Measurements from ENCODE around the gene ZDHHC1. TPM values are rescaled to one million over a fixed set of nuclear protein-coding genes. Genes with fewer than 3 reads are reported as not detected.

The ZDHHC1 gene
- polyA plus RNA-seq, 1 of the 3 experiments (the other 2 are of a cell fraction) = 15.8 TPM

- no peaks in the 10 kb centered on the region for H3K9me2 ChIP-seq
- no peaks in the 10 kb centered on the region for H4K20me1 ChIP-seq (ENCODE audit: insufficient read depth)
- no peak for DNase-seq
- H3K9me3 ChIP-seq = no peaks in the 10 kb centered on the region
- peaks cover 0 to 12% of the 10 kb centered on the region in 2 experiments; a peak in 1 of 4 replicates for H3K4me1 ChIP-seq (ENCODE audit: control insufficient read depth in 1 of 2, insufficient read depth in 2 of 2, low read depth in 1 of 2, low read length in 1 of 2)
- ChIA-PET CTCF (interaction anchor here (1.1 to 5.9 kb wide), 19 partner anchors 12 to 169 kb away, joined by 3 to 76 read pairs (median 9); partner anchors contain the start of genes ATP6V0D1, TPPP3 and ZDHHC1), POLR2A (no interaction called here)
- no peaks in the 10 kb centered on the region; the same call in 1 of the 2 replicates for H3K27me3 ChIP-seq (ENCODE audit: insufficient read depth)
- H2AFZ ChIP-seq (ENCODE audit: low read depth) = no peak overlapping the region
- no peaks in the 10 kb centered on the region for H3K36me3 ChIP-seq (replicated peaks in 1 of 2; ENCODE audit: control insufficient read depth in 1 of 2, insufficient read depth in 2 of 2, low read length in 1 of 2)
- H3K27ac ChIP-seq (ENCODE audit: low read depth in 2 of 2, low read length in 1 of 2) = no peak overlapping the region
- no peaks in the 10 kb centered on the region for H3F3A ChIP-seq (replicated peaks; ENCODE audit: insufficient read depth)
- TF ChIP-seq RXRA (IDR thresholded peaks at IDR 0.05; ENCODE audit: borderline replicate concordance, low read depth) (no peak), YY1 (IDR thresholded peaks at IDR 0.05; ENCODE audit: low read depth) (no peak), RCOR1 (IDR thresholded peaks at IDR 0.05; ENCODE audit: low read length) (no peak), EP300 (IDR thresholded peaks at IDR 0.05; ENCODE audit: borderline replicate concordance in 1 of 2, low read depth in 1 of 2, low read length in 1 of 2) (no peak), REST (IDR thresholded peaks at IDR 0.05; ENCODE audit: low read depth, low read length) (no peak), ELF1 (IDR thresholded peaks at IDR 0.05) (no peak), NRF1 (IDR thresholded peaks at IDR 0.05; ENCODE audit: low read depth, low read length) (no peak), RAD21 (IDR thresholded peaks at IDR 0.05; ENCODE audit: low read length) (no peak), IRF3 (IDR thresholded peaks at IDR 0.05; ENCODE audit: low read depth, low read length) (no peak), USF2 (IDR thresholded peaks at IDR 0.05; ENCODE audit: borderline replicate concordance, low read depth, low read length) (no peak), TCF12 (IDR thresholded peaks at IDR 0.05) (no peak), ZBTB33 (IDR thresholded peaks at IDR 0.05; ENCODE audit: borderline replicate concordance, low read depth) (no peak), CTCF (IDR thresholded peaks at IDR 0.05) (no peak), FOXJ3 (CRISPR knock-in tag; IDR thresholded peaks at IDR 0.05) (no peak), FOXM1 (IDR thresholded peaks at IDR 0.05; ENCODE audit: low read depth) (no peak), PBX3 (IDR thresholded peaks at IDR 0.05) (no peak), SMC3 (IDR thresholded peaks at IDR 0.05; ENCODE audit: low read depth, low read length) (no peak), FOSL2 (IDR thresholded peaks at IDR 0.05; ENCODE audit: borderline replicate concordance, low read depth) (no peak), TEAD4 (IDR thresholded peaks at IDR 0.05; ENCODE audit: borderline replicate concordance, insufficient read depth) (no peak), USF1 (IDR thresholded peaks at IDR 0.05; ENCODE audit: borderline replicate concordance, low read depth) (no peak)
- 94% methylated on average over 3 of the region's 3 CpGs for WGBS (ENCODE audit: low lambda C conversion rate)
- no peak overlapping the region for H3K4me2 ChIP-seq
- no peak overlapping the region for H3K9ac ChIP-seq
- H3K79me2 ChIP-seq (ENCODE audit: insufficient read depth) = no peaks in the 10 kb centered on the region
- H3K4me3 ChIP-seq (ENCODE audit: low read depth in 2 of 2, low read length in 1 of 2) = no peak overlapping the region
Measured at GRCh38 chr16:67429053-67429798, 12.9 kb upstream of the ZDHHC1 start.
